H1 (cell line): ENCODE measurements around the gene LCLAT1. TPM values are rescaled to one million over a fixed set of nuclear protein-coding genes. Genes with fewer than 3 reads are reported as not detected.

Source experiments
- CTCF ChIA-PET: fragments of 300-600 bp; sonication (Branson Sonifier 250); formaldehyde crosslinking; loops from one replicate; lab custom pipeline; 2021; ENCODE audit not compliant: partially characterized antibody; lab: Charles Lee
- POLR2A ChIA-PET: fragments of 300-600 bp; sonication (Branson Sonifier 250); formaldehyde crosslinking; loops from one replicate; lab custom pipeline; 2021; ENCODE audit warnings: inconsistent platforms; ENCODE audit not compliant: partially characterized antibody; lab: Charles Lee
- DNase-seq, 2 experiments: peaks; one replicate each; pipeline versions ENCODE4 v3.0.0 to v3.0.0-alpha.2; 2010 to 2022; ENCODE audit warnings: low spot score in 2 of 2, low read depth in 1 of 2, mixed read lengths in 1 of 2
- FAIRE-seq: peaks from 2 replicates; lab custom pipeline; 2011; peaks lifted over from hg19 to GRCh38; lab: Jason Lieb, UNC
- H2AFZ ChIP-seq: 2 replicates; pipeline ENCODE4 v1.8.1; 2012; ENCODE audit warnings: low read length, inconsistent platforms
- H2AK5ac ChIP-seq: 2 replicates; pipeline ENCODE4 v1.6.1; 2013; ENCODE audit warnings: low read depth, low read length
- H2BK120ac ChIP-seq: replicated peaks from 2 replicates; pipeline ENCODE3; 2013; ENCODE audit warnings: low read depth, low read length, inconsistent platforms
- H2BK12ac ChIP-seq: 2 replicates; pipeline ENCODE4 v1.6.1; 2013; ENCODE audit warnings: low read depth, low read length
- H2BK15ac ChIP-seq: 2 replicates; pipeline ENCODE4 v1.6.1; 2013; ENCODE audit warnings: low read length
- H2BK20ac ChIP-seq: 2 replicates; pipeline ENCODE4 v1.6.1; 2013; ENCODE audit warnings: low read length
- H2BK5ac ChIP-seq: 2 replicates; pipeline ENCODE4 v1.6.1; 2013; ENCODE audit warnings: low read depth, low read length
- H3K14ac ChIP-seq: 2 replicates; pipeline ENCODE4 v1.6.1; 2013; ENCODE audit warnings: inconsistent platforms; ENCODE audit not compliant: insufficient read length
- H3K18ac ChIP-seq: 2 replicates; pipeline ENCODE4 v1.6.1; 2013; ENCODE audit warnings: low read length; ENCODE audit errors: extremely low read depth
- H3K23ac ChIP-seq: 2 replicates; pipeline ENCODE4 v1.6.1; 2013; ENCODE audit warnings: inconsistent platforms; ENCODE audit not compliant: insufficient read length
- H3K23me2 ChIP-seq: 2 replicates; pipeline ENCODE4 v1.6.1; 2013; ENCODE audit warnings: low read depth, low read length
- H3K27ac ChIP-seq: 2 replicates; pipeline ENCODE4 v1.6.1; 2011; ENCODE audit warnings: low read depth, low read length, inconsistent platforms
- H3K27me3 ChIP-seq, 4 experiments: replicated peaks in 1 of 4; 1 replicate in 1 of 4; 2 replicates in 3 of 4; pipeline versions ENCODE4 v1.6.1 to v1.8.1; 2011 to 2013; ENCODE audit warnings: low read length in 3 of 4, mild to moderate bottlenecking in 3 of 4, inconsistent platforms in 2 of 4, mixed read lengths in 2 of 4, moderate library complexity in 1 of 4; ENCODE audit not compliant: control insufficient read depth in 3 of 4, insufficient read depth in 3 of 4; ENCODE audit errors: extremely low read depth in 1 of 4
- H3K36me3 ChIP-seq, 4 experiments: 2 replicates each; pipeline versions ENCODE4 v1.6.1 to v1.8.1; 2011 to 2013; ENCODE audit warnings: mild to moderate bottlenecking in 4 of 4, low read length in 3 of 4, moderate library complexity in 2 of 4, control low read depth in 1 of 4, inconsistent platforms in 1 of 4; ENCODE audit not compliant: insufficient read depth in 4 of 4, control insufficient read depth in 2 of 4
- H3K4ac ChIP-seq: replicated peaks from 2 replicates; pipeline ENCODE3; 2013; ENCODE audit warnings: low read length, low read depth, mixed read lengths, inconsistent platforms; ENCODE audit not compliant: insufficient read length
- H3K4me1 ChIP-seq, 4 experiments: replicated peaks in 1 of 4; 1 replicate in 1 of 4; 2 replicates in 3 of 4; pipeline versions ENCODE4 v1.6.1 to v1.8.1; 2011 to 2013; ENCODE audit warnings: low read length in 3 of 4, inconsistent platforms in 2 of 4, mixed read lengths in 1 of 4; ENCODE audit not compliant: insufficient read depth in 4 of 4, control insufficient read depth in 3 of 4
- H3K4me2 ChIP-seq, 2 experiments: 2 replicates each; pipeline versions ENCODE4 v1.6.1 to v1.8.1; 2011 to 2013; ENCODE audit warnings: low read depth in 2 of 2, low read length in 2 of 2, control low read depth in 1 of 2, inconsistent platforms in 1 of 2, mild to moderate bottlenecking in 1 of 2; ENCODE audit not compliant: insufficient read depth in 1 of 2
- H3K4me3 ChIP-seq, 4 experiments: fragments of 200-600, 300-600 bp in 1 of 4; sonication (generic), shearing (Covaris generic), sonication (Bioruptor Twin) in 1 of 4; 2 replicates each; pipeline versions ENCODE4 v1.5.1 to v1.8.1; 2011 to 2016; ENCODE audit warnings: low read length in 4 of 4, low read depth in 3 of 4, control low read depth in 2 of 4, inconsistent platforms in 2 of 4, mild to moderate bottlenecking in 2 of 4, mixed read lengths in 1 of 4, moderate library complexity in 1 of 4; ENCODE audit not compliant: insufficient read depth in 2 of 4; ENCODE audit errors: extremely low read depth in 1 of 4
- H3K56ac ChIP-seq: replicated peaks from 2 replicates; pipeline ENCODE3; 2013; ENCODE audit warnings: low read depth, mild to moderate bottlenecking, mixed read lengths, low read length, inconsistent platforms; ENCODE audit not compliant: insufficient read length
- H3K79me1 ChIP-seq: 2 replicates; pipeline ENCODE4 v1.6.1; 2013; ENCODE audit warnings: low read depth, low read length, control low read depth
- H3K79me2 ChIP-seq, 2 experiments: 2 replicates each; pipeline versions ENCODE4 v1.6.1 to v1.8.1; 2012 to 2013; ENCODE audit warnings: low read length in 2 of 2, mild to moderate bottlenecking in 2 of 2, inconsistent platforms in 1 of 2; ENCODE audit not compliant: insufficient read depth in 2 of 2, control insufficient read depth in 1 of 2
- H3K9ac ChIP-seq, 4 experiments: replicated peaks in 1 of 4; 1 replicate in 1 of 4; 2 replicates in 3 of 4; pipeline versions ENCODE4 v1.6.1 to v1.8.1; 2011 to 2013; ENCODE audit warnings: low read depth in 3 of 4, low read length in 3 of 4, control low read depth in 2 of 4, mild to moderate bottlenecking in 2 of 4, moderate library complexity in 2 of 4, inconsistent platforms in 1 of 4; ENCODE audit errors: extremely low read depth in 1 of 4
- H3K9me3 ChIP-seq, 2 experiments: 2 replicates each; pipeline versions ENCODE4 v1.6.1 to v1.8.1; 2012 to 2013; ENCODE audit warnings: mild to moderate bottlenecking in 2 of 2, moderate library complexity in 2 of 2, control low read depth in 1 of 2, inconsistent platforms in 1 of 2, low read depth in 1 of 2, low read length in 1 of 2, mixed read lengths in 1 of 2; ENCODE audit not compliant: insufficient read depth in 2 of 2
- H4K20me1 ChIP-seq, 2 experiments: replicated peaks in 1 of 2; 2 replicates each; pipeline versions ENCODE3 to v1.8.1; 2011 to 2013; ENCODE audit warnings: inconsistent platforms in 2 of 2, low read length in 2 of 2, mild to moderate bottlenecking in 1 of 2; ENCODE audit not compliant: insufficient read depth in 2 of 2, control insufficient read depth in 1 of 2
- H4K5ac ChIP-seq: 2 replicates; pipeline ENCODE4 v1.6.1; 2013; ENCODE audit warnings: low read length, low read depth, mixed read lengths, inconsistent platforms; ENCODE audit not compliant: insufficient read length
- H4K8ac ChIP-seq: 2 replicates; pipeline ENCODE4 v1.8.0; 2013; ENCODE audit warnings: mild to moderate bottlenecking, moderate library complexity, low read length, inconsistent platforms; ENCODE audit not compliant: insufficient read depth; ENCODE audit errors: extremely low read depth
- H4K91ac ChIP-seq: replicated peaks from 2 replicates; pipeline ENCODE3; 2013; ENCODE audit warnings: low read length, mixed read lengths, inconsistent platforms; ENCODE audit not compliant: insufficient read length
- SAP30 ChIP-seq: fragments of 300-600 bp; sonication (generic); IDR thresholded peaks from 2 replicates; pipeline ENCODE4 v1.7.1; 2012; ENCODE audit warnings: low read length, moderate library complexity, mild to moderate bottlenecking, inconsistent platforms; ENCODE audit not compliant: insufficient read depth, insufficient replicate concordance
- WGBS, 2 experiments: shearing (Covaris generic) in 1 of 2; methylation state at CpG; one replicate each; pipeline versions ENCODE4 v1.1.6 to v1.1.7; 2013 to 2015; ENCODE audit warnings: low lambda C conversion rate in 2 of 2, mixed read lengths in 2 of 2, inconsistent platforms in 1 of 2, low coverage in 1 of 2, missing lambda C conversion rate in 1 of 2; ENCODE audit not compliant: insufficient replicate concordance in 2 of 2, insufficient coverage in 1 of 2, insufficient read length in 1 of 2; ENCODE audit errors: extremely low coverage in 1 of 2, missing lambda C conversion rate in 1 of 2; 5-methylcytosine and 5-hydroxymethylcytosine counted together
- polyA plus RNA-seq, 7 experiments: library from polyadenylated mRNA; depleted of rRNA in 3 of 7; stranded (reverse) in 5 of 7; unstranded in 2 of 7; fragments of >200 nt in 5 of 7; fragments of 200-250 nt in 2 of 7; gene quantifications; 1 replicate in 5 of 7; 2 replicates in 1 of 7; 4 replicates in 1 of 7; pipeline versions ENCODE4 v1.2.1 to v1.2.3, GENCODE V29; 2011 to 2013; ENCODE audit warnings: missing spikeins in 2 of 7, mixed read lengths in 2 of 7
- total RNA-seq: library from RNA; stranded (reverse); fragmentation: NEBNext Ultra II Directional; extraction: Animal tissue kit (Norgen Biotek cat#: 25700); gene quantifications from 2 replicates; pipeline ENCODE4 v1.2.1, GENCODE V29; 2021
- TF ChIP-seq, protein P1 (sequence below), 3 experiments: IDR thresholded peaks; 1 replicate in 2 of 3; 2 replicates in 1 of 3; pipeline versions ENCODE4 v1.5.1 to v1.6.1; 2011; ENCODE audit warnings: low read length in 3 of 3, mild to moderate bottlenecking in 3 of 3, inconsistent platforms in 2 of 3, low read depth in 1 of 3, moderate library complexity in 1 of 3; ENCODE audit not compliant: insufficient read depth in 1 of 3; ENCODE audit errors: control extremely low read depth in 1 of 3

Gene LCLAT1
- total and polyA plus RNA-seq, 2 of the 8 experiments (the other 6 are each of a cell fraction or from before 2014, with no cell fraction given), result 7.6 to 22.0 TPM

DNA sequence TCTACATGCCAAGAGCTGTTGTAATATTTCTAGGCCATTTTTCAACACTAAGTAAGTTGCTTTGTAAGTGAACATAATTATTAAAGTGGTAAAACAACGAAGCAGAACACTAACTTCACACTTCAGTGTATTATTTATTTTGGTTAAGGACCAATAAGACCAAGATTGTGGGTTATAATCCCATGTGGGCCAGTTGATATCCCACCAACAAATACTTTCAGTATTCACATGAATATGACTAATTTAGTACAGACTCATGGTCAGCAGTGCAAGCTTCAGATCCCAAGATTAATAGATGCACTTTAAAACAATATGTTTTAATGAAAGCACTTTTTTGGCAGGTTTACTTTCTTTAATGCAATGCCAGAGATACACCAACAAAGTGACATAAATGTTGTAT, 154.3 kb downstream of the LCLAT1 start:
- H3K36me3 ChIP-seq, result no peaks in the 10 kb centered on the region
- H2BK5ac ChIP-seq, result no peak overlapping the region
- H2AK5ac ChIP-seq, result no peak overlapping the region
- no peak overlapping the region for H3K4me2 ChIP-seq
- H3K4ac ChIP-seq, result no peak overlapping the region
- H4K8ac ChIP-seq, result no peak overlapping the region
- H3K14ac ChIP-seq, result no peak overlapping the region
- no peaks in the 10 kb centered on the region for H3K79me1 ChIP-seq
- H2BK15ac ChIP-seq, result no peak overlapping the region
- H4K20me1 ChIP-seq, result no peaks in the 10 kb centered on the region
- H3K27ac ChIP-seq, result no peak overlapping the region
- H2AFZ ChIP-seq, result no peak overlapping the region
- DNase-seq, result no peak
- H2BK12ac ChIP-seq, result no peak overlapping the region
- no peak overlapping the region for H4K91ac ChIP-seq
- no peak overlapping the region for H4K5ac ChIP-seq
- H3K23ac ChIP-seq, result no peak overlapping the region
- no peak overlapping the region for H2BK120ac ChIP-seq
- H3K56ac ChIP-seq, result no peak overlapping the region
- WGBS, 2 experiments, result 95% methylated on average over 1 of the region's 1 CpG; no CpG with 5 or more reads in 1 of the 2 experiments
- TF ChIP-seq, protein P1, sequence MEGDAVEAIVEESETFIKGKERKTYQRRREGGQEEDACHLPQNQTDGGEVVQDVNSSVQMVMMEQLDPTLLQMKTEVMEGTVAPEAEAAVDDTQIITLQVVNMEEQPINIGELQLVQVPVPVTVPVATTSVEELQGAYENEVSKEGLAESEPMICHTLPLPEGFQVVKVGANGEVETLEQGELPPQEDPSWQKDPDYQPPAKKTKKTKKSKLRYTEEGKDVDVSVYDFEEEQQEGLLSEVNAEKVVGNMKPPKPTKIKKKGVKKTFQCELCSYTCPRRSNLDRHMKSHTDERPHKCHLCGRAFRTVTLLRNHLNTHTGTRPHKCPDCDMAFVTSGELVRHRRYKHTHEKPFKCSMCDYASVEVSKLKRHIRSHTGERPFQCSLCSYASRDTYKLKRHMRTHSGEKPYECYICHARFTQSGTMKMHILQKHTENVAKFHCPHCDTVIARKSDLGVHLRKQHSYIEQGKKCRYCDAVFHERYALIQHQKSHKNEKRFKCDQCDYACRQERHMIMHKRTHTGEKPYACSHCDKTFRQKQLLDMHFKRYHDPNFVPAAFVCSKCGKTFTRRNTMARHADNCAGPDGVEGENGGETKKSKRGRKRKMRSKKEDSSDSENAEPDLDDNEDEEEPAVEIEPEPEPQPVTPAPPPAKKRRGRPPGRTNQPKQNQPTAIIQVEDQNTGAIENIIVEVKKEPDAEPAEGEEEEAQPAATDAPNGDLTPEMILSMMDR (IDR thresholded peaks at IDR 0.05; ENCODE audit: control extremely low read depth in 1 of 3, insufficient read depth in 1 of 3, low read depth in 1 of 3, low read length in 3 of 3), result no peak
- TF ChIP-seq SAP30, result no peak
- FAIRE-seq, result no peak
- CTCF ChIA-PET, result interaction anchor here (0.8 to 1.4 kb wide), 3 partner anchors 11 to 436 kb away, joined by 3 to 4 read pairs (median 3); no protein-coding TSS in a partner anchor
- H3K79me2 ChIP-seq, result no peaks in the 10 kb centered on the region
- POLR2A ChIA-PET, result interaction anchor here (0.7 kb wide), 1 partner anchor 10 kb away, joined by 3 read pairs; no protein-coding TSS in a partner anchor
- no peaks in the 10 kb centered on the region for H3K23me2 ChIP-seq
- no peak overlapping the region for H3K18ac ChIP-seq
- peaks cover 3 to 11% (median 5%) of the 10 kb centered on the region in 4 experiments; a peak in 5 of 7 replicates for H3K4me1 ChIP-seq
- no peak overlapping the region for H2BK20ac ChIP-seq
- no peak overlapping the region for H3K4me3 ChIP-seq
- no peaks in the 10 kb centered on the region for H3K9me3 ChIP-seq
- no peak overlapping the region for H3K9ac ChIP-seq
- no peaks in the 10 kb centered on the region for H3K27me3 ChIP-seq
